GM18873 (cell line): ENCODE data around the gene SLC38A9.
"Not testable (repeated sequence)": the region's sequence is repeated elsewhere in the genome, so short reads cannot be mapped to it uniquely, and the experiment has no call there.

Experiments
- ATAC-seq: cut with Tn5 transposase; IDR thresholded peaks from one replicate; pipeline ENCODE4 v1.9.1; 2021; ENCODE audit warnings: mild to moderate bottlenecking, moderate library complexity, moderate number of reproducible peaks; ENCODE audit not compliant: unreplicated experiment, low FRiP score

Gene SLC38A9

DNA sequence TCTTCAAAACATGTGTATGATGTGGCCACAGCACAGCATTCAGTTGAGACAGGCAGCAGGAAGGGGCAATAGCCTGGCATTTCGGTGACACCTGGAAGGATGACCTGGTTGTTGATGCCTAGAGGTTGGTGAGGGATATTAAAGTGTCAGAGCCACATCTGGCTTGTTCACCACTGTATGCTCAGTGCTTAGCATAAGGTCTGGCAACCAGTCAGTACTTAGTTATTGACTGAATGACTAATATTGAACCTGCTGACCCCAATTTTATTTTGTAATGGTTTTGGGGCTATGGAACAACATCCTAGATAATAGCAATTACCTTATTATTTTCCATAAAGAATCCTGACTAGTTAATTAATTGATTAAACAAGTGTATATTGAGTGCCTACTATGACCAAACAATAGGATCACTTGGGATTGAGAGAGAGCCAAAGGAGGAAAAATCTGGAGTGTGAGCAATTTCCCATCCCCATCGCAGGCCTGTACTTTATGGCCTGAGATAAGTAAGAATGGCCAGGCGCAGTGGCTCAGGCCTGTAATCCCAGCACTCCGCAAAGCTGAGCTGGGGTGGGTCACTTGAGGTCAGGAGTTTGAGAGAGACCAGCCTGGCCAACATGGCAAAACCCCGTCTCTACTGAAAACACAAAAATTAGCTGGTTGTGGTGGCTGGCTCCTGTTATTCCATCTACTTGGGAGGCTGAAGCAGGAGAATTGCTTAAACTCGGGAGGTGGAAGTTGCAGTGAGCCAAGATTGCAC is 91.9 kb downstream of the SLC38A9 start:
- no peak for ATAC-seq

GRCh38 chr5:55618318-55618717 is 93.8 kb downstream of the SLC38A9 start:
- no peak for ATAC-seq

GRCh38 chr5:55613112-55613868 is 98.8 kb downstream of the SLC38A9 start:
- no peak for ATAC-seq

DNA sequence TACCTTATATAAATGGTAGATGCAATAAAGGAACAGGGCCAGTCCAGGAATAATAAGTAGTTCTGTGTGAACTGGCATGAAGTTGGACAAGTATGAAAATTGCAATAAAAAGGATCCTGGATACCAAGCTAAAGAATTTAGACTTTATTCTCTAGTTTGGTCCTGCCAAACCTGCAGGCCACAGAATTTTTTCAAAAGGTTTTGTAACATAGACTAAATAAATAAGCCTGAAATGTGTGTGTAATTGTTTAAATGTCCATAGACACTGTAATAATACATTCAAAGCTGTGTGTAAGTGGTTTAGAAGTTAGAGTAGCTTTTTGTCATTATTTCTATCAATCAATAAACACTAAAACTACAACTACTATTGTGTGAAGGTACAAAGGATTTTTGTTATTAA is 101.6 kb downstream of the SLC38A9 start:
- ATAC-seq: no peak

DNA sequence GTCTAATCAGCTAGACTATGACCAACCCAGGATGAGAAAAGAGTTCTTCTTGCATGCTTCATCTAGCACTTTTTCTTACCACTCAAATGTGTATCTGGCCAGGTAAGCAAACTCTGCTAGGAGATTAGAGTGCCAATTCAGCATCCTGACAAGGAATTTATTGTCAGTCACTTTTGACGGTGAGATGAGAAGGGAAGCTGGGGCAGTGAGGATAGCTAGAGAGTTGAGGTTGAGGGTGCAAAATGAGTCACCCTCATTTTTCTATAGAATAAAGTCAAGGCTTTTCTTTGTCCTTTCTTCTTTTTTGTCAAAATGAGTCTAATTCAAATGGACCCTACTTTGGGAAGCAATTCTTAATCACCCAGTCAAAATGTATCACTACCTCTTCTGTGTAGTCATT is 102.7 kb downstream of the SLC38A9 start:
- ATAC-seq: no peak

DNA sequence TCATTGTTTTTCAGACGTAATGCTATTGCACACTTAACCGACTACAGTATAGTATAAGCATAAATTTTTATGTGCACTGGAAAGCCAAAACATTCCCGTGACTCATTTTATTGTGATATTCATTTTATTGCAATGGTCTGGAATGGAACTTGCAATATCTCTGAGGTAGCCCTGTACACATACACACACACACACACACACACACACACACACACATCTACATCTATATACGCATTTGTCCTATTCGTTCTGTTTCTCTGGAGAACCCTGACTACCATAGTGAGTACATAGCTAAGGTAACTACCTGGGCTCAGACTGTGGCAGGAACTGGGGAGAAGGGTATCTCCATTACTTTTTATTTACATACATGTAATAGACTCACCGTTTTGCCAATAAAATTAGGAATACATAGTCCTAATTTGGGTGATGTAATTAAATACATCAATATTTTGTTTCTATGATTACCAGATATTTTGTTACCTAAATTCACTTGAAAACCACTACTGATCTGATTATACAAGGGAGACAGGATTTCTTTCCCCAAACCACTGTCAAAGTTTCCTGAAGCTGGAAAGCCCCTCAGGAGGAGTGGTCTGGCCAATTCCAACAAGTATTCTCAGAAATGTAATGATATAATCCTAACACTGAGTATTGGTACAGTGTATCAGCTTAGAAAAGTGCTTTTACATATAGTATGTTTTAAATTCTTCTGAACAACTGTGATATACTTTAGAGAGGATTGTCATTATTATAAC is 103.4 kb downstream of the SLC38A9 start:
- no peak for ATAC-seq

DNA sequence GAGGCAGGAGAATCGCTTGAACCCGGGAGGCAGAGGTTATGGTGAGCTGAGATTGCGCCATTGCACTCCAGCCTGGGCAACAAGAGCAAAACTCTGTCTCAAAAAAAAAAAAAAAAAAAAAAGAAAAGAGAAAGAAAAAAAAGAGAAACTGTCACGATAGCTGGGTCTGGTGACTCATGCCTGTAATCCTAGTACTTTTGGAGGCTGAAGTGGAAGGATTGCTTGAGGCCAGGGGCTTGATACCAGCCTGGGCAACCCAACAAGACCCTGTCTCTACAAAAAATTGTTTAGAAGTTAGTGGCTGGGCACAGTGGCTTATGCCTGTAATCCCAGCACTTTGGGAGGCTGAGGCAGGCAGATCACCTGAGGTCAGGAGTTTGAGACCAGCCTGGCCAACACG is 104.8 kb downstream of the SLC38A9 start:
- not testable (repeated sequence) for ATAC-seq

DNA sequence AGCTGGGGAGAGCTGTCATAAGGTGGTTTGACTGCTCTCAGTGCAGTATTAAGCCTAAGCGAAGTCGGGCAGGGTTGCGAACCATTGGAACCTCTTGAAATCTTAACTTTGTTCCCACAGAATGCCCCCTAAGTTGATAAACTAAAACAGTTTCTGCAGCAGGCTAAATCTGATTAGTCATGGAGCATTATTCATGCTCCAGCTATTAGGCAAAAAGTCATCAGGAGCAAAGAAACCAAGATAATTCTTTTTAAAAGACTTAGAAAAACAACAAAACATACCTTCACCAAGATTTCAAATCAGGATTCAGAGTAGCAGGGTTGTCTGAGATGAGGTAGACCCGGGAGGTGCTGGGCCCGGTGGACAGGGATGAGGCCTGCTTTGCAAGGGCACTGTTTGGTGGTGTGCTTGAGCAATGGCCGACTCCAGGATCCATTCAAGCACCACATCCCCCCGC is 107.5 kb downstream of the SLC38A9 start:
- no peak for ATAC-seq

- no peak for ATAC-seq
Observed at GRCh38 chr5:55603922-55604321, 108.2 kb downstream of the SLC38A9 start.

DNA sequence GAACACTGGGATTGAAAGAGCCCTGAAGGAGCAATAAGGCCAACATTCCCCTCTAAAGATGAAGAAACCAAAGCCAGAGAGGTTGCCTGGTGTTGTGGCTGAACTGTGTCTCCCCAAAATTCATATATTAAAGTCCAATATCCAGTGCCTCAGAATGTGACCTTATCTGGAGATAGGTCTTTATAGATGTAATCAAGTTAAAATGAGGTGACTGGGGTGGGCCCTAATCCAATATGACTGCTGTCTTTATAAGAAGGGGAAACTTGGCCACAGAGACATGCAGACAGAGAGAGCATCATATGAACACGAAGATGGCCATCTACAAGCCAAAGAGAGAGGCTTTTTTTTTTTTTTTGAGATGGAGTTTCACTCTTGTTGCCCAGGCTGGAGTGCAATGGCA is 110.5 kb downstream of the SLC38A9 start:
- ATAC-seq: no peak

- no peak for ATAC-seq
Observed at GRCh38 chr5:55601204-55601618, 110.9 kb downstream of the SLC38A9 start.

- ATAC-seq: no peak
Observed at GRCh38 chr5:55600497-55601203, 111.5 kb downstream of the SLC38A9 start.

GRCh38 chr5:55600086-55600485 is 112.0 kb downstream of the SLC38A9 start:
- no peak for ATAC-seq

DNA sequence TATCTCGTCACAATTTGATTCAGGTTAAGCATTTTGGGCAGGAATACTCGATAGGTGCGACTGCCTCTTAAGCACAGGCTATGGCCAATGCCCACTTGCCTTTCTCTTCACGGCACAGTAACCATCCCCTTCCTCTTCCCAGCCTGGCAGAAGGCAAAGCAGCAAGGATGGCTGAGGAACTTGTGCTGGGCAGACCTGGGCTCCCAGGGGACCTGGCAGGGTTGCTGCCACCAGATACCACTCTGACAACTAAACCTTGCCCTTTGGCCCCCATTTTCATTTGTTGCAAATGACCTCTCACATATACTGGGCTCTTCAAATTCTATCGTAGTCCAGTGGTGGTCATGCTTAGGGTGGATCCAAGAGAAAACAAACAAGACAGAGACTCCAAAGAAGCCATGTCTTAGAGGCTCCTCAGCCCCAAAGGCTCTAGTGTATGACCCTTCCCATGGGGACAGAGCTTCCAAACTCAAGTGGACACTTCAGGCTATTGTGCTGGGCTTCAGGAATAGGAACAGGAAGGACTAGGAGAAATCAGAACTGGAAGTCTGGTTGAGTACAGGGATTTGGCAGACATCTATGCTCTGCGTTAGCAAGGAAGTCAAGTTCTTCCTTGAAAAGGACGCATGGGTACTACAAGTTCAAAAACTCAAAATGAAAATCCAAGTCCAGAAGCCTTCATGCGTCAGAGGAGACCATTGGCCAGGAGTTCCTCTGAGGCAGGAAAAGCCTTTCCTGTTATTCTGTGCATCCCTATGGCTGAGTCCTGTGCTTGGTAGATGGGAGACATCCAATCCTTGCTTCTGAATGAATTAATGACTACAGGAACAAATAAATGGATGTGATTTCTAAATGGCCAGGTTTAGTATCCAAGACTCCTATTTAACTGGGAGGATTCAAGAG is 112.7 kb downstream of the SLC38A9 start:
- no peak for ATAC-seq

- no peak for ATAC-seq
Observed at GRCh38 chr5:55597014-55597981, 114.8 kb downstream of the SLC38A9 start.

DNA sequence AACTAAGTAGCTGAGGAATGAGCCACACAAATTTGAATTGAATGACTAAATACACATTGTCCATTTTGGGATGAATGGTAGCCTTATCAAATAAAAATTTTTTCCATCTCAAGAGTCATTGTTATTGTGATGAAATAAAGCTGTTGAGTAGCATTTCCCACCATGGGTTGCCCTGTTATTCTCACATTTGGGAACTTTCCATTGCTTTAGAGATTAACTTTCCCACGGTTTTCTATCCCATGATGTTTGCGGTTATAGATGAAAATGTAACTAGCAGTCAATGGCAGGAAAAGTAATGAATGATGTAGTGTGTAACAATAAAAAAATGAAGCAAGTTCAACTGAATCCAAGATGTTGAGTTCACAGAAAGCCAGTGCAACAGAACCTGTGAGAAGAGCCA is 117.5 kb downstream of the SLC38A9 start:
- ATAC-seq: no peak

DNA sequence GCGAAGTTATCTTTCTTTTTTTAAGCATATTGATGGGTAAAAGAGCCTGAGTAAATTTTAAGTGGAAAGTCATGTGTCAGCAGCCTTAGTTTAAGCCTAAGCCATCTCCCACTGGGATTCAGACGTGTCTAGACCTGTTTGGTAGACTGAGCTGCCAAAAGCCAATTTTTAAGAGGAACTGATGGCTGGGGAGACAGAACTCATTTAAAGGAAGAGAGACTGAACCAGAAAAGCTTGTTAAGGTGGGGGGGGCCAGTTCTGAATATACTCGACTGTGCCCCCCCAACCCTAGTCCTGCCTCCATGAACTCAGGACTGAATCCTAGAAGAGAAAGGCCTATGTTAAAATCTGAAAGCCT is 119.0 kb downstream of the SLC38A9 start:
- no peak for ATAC-seq

GRCh38 chr5:55592388-55593114 is 119.6 kb downstream of the SLC38A9 start:
- no peak for ATAC-seq
